ENCODE data around the gene NDUFA6.
"Not testable (repeated sequence)": the region's sequence is repeated elsewhere in the genome, so short reads cannot be mapped to it uniquely, and the experiment has no call there.

The NDUFA6 gene

GRCh38 chr22:42090596-42091454 is at the start of gene NDUFA6:
Gene NDUFA6 (minus strand): TSS chr22:42090772. CDS start chr22:42090744, 28 bp downstream.
- DNase-seq (ENCODE audit: low spot score), result peak; percentile 99

- not testable (repeated sequence) for DNase-seq (ENCODE audit: low spot score)
Measured at GRCh38 chr22:42140153-42140552, 49.6 kb upstream of the NDUFA6 start.

- DNase-seq (ENCODE audit: low spot score), result not testable (repeated sequence)
Measured at GRCh38 chr22:42139508-42139907, 48.9 kb upstream of the NDUFA6 start.

GRCh38 chr22:42138972-42139371 is 48.4 kb upstream of the NDUFA6 start:
- no peak for DNase-seq (ENCODE audit: low spot score)

DNA sequence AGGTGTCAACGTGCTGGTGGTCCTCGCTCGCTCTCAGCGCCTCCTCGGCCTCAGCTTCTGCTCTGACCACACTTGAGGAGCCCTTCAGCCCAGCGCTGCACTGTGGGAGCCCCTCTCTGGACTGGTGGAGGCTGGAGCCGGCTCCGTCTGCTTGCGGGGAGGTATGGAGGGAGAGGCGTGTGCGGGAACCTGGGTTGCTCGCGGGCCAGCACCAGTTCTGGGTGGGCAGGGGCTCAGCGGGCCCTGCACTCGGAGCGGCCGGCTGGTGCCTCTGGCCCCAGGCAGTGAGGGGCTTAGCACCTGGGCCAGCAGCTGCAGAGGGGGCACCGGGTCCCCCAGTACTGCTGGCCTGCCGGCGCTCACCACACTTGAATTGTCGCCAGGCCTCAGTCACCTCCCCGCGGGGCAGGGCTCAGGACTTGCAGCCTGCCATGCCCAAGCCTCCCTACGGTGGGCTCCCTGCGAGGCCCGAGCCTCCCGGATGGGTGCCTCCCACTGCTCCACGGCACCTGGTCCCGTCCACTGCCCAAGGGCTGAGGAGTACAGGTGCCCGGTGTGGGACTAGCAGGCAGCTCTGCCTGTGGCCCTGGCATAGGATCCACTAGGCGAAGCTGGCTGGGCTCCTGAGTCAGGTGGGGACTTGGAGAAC is 47.7 kb upstream of the NDUFA6 start:
- no peak for DNase-seq (ENCODE audit: low spot score)

- DNase-seq (ENCODE audit: low spot score), result not testable (repeated sequence)
Measured at GRCh38 chr22:42135688-42136087, 45.1 kb upstream of the NDUFA6 start.

- no peak for DNase-seq (ENCODE audit: low spot score)
Measured at GRCh38 chr22:42134100-42135020, 43.8 kb upstream of the NDUFA6 start.

DNA sequence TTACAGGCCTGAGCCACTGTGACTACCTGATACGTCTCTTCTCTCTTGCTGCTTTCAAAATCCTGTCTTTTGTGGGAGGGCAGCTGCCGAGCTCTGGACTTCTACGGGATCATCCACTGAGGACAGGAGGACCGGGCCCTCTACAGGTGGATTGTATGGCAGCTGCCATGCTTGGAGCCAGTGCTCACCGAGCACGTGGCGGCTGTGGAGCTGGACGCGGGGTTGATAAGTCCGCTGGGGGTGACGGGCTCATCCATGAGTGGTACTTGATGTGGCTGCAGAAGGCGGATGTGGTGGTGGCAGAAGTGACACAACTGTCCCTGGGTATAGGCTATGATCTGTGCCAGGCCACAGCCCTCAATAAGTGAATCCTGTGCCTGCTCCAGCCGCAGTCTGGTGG is 41.9 kb upstream of the NDUFA6 start:
- DNase-seq (ENCODE audit: low spot score), result no peak

GRCh38 chr22:42131562-42131961 is 41.0 kb upstream of the NDUFA6 start:
- no peak for DNase-seq (ENCODE audit: low spot score)

- DNase-seq (ENCODE audit: low spot score), result not testable (repeated sequence)
Measured at GRCh38 chr22:42130639-42131431, 40.3 kb upstream of the NDUFA6 start, which contains the start of gene CYP2D6. Gene CYP2D6 (minus strand): TSS chr22:42130810. CDS start chr22:42130791, 19 bp downstream.

DNA sequence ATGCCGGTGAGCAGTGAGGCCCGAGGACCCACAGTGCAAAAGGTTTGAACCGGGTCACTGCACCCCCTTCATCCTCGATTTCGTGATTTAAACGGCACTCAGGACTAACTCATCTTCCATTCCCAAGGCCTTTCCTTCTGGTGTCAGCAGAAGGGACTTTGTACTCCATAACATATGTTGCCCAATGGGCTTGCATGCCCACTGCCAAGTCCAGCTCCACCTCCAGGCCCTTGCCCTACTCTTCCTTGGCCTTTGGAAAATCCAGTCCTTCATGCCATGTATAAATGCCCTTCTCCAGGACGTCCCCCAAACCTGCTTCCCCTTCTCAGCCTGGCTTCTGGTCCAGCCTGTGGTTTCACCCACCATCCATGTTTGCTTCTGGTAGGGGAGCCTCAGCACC is 39.6 kb upstream of the NDUFA6 start:
- DNase-seq (ENCODE audit: low spot score), result not testable (repeated sequence)

DNA sequence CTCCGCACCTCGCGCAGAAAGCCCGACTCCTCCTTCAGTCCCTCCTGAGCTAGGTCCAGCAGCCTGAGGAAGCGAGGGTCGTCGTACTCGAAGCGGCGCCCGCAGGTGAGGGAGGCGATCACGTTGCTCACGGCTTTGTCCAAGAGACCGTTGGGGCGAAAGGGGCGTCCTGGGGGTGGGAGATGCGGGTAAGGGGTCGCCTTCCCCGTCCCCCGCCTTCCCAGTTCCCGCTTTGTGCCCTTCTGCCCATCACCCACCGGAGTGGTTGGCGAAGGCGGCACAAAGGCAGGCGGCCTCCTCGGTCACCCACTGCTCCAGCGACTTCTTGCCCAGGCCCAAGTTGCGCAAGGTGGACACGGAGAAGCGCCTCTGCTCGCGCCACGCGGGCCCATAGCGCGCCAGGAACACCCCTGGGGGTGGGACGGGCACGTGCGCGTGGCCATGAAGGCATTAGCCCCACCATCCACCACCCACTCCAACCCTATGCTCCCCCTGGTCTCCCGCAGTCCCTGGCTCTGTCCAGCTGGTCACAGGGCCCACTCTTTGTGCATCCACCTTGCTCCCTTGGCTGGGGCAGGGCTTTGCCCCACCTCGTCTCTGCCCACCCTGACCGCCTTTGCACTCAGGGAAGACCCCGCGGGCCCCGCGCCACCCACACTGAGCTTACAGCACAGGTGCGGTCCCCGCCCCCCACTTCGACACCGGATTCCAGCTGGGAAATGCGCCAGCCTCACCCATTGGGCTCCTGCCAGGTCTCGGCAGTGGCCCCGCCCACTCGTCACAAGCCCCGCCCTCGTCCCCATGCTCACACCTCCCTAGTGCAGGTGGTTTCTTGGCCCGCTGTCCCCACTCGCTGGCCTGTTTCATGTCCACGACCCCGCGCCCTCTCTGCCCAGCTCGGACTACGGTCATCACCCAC is 38.5 kb upstream of the NDUFA6 start:
- not testable (repeated sequence) for DNase-seq (ENCODE audit: low spot score)

- DNase-seq (ENCODE audit: low spot score), result not testable (repeated sequence)
Measured at GRCh38 chr22:42128007-42128406, 37.4 kb upstream of the NDUFA6 start.

DNA sequence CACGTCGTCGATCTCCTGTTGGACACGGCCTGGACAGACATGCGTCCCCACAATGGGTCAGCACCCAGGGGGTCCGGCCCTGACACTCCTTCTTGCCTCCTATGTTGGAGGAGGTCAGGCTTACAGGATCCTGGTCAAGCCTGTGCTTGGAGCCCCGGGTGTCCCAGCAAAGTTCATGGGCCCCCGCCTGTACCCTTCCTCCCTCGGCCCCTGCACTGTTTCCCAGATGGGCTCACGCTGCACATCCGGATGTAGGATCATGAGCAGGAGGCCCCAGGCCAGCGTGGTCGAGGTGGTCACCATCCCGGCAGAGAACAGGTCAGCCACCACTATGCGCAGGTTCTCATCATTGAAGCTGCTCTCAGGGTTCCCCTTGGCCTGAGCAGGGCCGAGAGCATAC is 37.0 kb upstream of the NDUFA6 start:
- no peak for DNase-seq (ENCODE audit: low spot score)

DNA sequence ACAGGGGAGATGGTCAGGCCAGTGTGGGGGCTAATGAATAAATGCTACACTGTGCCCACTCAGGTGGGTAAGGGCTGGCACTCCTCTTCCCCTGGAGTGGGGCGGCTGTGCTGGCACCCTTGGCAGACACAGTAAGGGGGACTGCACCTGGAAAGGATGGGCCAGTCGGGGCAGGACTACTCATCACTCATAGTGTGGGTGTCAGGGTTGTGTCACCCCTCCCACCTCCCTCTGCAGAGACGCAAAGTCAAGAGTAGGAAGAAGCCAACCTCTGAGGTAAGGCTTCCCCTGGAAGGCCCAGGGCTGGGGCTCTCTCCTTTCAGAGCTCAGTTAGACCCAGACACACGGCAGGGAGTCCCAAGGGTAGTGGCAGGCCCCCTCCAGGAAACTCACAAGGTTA is 33.0 kb upstream of the NDUFA6 start:
- not testable (repeated sequence) for DNase-seq (ENCODE audit: low spot score)

GRCh38 chr22:42120231-42121021 is 29.9 kb upstream of the NDUFA6 start:
- DNase-seq (ENCODE audit: low spot score), result not testable (repeated sequence)

DNA sequence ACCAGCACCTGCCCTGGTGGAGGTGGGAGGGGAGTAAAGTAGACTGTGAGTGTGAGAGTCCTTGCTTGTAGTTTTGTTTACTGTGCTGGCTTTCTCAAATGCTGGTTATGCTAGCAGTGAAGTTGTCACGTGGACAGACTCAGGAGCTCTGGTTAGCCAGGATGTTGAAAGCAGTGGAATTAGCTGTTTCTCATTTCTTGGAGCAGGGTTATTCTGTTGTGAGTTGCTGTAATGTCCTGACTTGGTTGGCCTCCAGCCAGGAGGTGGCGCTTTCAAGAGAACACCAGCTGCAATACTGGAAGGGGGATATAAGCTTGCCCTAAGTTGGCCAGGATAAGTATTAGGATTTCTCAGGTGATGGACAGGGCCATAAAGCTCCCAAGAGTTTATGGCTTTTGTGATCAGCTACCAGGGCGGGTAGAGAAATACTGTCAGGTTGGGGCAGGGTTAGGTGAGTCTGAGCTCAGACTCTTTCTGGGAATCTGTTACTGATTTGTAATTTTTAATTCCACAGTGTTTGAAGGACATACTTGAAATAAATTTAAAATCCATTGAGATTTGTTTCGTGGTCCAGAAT is 26.4 kb upstream of the NDUFA6 start:
- DNase-seq (ENCODE audit: low spot score), result no peak

DNA sequence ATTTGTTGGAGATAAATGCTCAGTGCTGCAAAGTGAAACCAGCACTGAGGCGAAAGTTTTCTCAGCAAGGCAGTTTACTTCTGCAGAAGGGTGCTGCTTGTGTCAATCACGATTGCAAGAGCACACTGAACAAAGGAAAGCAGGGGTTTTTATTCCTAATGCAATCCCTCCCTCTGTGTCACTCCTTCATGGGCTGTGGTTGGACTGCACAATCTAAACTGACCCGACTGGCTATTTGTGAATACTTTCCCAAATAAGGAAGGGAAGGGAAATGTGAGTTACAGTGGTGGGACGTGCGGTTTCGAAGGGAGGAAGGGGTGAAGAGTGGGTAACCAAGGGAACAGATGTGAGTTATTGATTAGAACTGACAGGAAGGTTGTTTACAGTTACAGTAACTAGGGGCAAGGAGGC is 24.9 kb upstream of the NDUFA6 start:
- not testable (repeated sequence) for DNase-seq (ENCODE audit: low spot score)

DNA sequence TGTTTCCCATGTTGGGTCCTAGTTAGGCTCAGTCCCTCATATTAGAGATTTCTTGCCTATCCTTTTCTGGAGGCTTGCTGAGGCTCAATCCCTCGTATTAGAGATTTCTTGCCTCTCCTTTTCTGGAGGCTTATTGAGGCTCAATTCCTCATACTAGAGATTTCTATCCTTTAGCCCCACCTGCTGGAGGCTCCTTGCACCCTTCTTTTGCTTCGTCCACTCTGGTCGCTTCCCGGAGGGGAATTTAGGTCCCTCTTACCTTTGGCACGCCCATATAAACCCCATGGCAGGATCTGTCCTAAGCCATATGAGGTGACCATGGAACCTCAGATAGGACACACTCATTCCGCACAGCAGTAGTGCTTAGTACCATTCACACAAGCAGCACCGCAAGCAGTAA is 24.1 kb upstream of the NDUFA6 start:
- DNase-seq (ENCODE audit: low spot score), result peak; percentile 68

Measured in ecto neural progenitor cell (in vitro differentiated cells).